HG03095 (cell line): ENCODE measurements around the gene GRAMD4.

ENCODE experiments used
- ATAC-seq: cut with Tn5 transposase; IDR thresholded peaks from one replicate; pipeline ENCODE4 v1.9.1; 2021; ENCODE audit warnings: moderate library complexity; ENCODE audit not compliant: unreplicated experiment

Gene GRAMD4, protein sequence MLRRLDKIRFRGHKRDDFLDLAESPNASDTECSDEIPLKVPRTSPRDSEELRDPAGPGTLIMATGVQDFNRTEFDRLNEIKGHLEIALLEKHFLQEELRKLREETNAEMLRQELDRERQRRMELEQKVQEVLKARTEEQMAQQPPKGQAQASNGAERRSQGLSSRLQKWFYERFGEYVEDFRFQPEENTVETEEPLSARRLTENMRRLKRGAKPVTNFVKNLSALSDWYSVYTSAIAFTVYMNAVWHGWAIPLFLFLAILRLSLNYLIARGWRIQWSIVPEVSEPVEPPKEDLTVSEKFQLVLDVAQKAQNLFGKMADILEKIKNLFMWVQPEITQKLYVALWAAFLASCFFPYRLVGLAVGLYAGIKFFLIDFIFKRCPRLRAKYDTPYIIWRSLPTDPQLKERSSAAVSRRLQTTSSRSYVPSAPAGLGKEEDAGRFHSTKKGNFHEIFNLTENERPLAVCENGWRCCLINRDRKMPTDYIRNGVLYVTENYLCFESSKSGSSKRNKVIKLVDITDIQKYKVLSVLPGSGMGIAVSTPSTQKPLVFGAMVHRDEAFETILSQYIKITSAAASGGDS

DNA sequence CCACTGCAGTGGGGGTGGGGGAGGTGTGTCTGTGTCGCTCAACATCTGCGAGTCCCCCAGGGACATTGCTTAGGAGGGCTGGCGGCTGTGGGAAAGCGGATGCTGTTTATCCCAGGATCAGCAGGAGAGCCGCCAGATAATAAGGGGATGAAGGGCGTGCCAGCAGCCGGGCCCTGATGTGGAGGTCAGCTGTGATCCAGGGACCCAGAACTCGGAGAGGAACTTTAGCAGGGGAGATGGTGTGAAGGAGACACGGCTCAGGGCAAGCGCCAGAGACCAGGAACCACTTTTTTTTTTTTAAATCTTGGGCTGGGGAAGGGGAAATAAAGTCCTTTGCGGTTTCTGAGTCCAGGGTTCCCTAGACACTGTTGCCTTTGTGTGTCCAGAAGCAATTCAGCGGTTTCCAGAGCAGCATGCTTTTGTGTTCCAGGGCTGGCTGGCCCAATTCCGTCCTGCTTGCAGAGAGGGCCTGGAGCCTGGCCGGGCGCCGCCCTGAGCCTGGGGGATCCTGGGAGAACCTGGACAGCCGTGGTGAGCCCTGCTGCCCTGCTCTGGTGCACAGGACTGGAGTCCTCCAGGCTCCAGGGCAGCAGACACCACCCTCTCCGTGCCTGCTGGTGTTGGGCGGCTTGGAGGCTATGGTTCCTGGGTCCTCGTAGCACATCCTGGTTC, at the start of gene GRAMD4:
Gene GRAMD4 (plus strand): TSS at position 557 of the 672 bp plus-strand sequence. CDS start 6,414 bp downstream, outside the sequence.
- ATAC-seq = no peak

DNA sequence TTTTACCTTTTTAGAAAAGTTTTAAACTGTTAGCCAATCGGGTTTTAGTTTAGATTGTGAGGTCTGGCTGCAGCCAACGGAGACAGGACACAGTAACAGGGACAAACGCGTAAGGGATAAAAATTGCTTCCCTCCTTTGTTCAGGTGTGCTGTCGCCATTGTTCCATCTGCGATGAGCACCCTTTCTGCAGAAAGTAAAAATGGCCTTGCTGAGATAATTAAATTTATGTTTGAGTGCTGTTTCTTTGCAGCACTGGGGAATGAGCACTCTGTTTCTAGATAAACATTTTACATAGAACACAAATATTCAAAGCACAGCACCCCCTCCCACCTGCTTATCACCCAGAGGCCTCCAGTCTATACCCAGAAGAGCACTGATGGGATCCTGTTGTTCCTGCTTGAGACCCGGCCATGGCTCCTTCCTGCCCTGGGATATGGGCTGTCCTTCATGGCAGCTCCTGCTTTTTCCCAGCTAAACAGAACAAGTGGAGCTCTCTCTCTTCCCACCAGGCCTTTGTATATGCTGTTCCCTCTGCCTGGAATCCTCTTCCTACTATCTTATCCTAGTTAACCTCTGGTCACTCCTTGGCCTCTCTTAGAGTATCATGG, 48.4 kb upstream of the GRAMD4 start:
- no peak for ATAC-seq

DNA sequence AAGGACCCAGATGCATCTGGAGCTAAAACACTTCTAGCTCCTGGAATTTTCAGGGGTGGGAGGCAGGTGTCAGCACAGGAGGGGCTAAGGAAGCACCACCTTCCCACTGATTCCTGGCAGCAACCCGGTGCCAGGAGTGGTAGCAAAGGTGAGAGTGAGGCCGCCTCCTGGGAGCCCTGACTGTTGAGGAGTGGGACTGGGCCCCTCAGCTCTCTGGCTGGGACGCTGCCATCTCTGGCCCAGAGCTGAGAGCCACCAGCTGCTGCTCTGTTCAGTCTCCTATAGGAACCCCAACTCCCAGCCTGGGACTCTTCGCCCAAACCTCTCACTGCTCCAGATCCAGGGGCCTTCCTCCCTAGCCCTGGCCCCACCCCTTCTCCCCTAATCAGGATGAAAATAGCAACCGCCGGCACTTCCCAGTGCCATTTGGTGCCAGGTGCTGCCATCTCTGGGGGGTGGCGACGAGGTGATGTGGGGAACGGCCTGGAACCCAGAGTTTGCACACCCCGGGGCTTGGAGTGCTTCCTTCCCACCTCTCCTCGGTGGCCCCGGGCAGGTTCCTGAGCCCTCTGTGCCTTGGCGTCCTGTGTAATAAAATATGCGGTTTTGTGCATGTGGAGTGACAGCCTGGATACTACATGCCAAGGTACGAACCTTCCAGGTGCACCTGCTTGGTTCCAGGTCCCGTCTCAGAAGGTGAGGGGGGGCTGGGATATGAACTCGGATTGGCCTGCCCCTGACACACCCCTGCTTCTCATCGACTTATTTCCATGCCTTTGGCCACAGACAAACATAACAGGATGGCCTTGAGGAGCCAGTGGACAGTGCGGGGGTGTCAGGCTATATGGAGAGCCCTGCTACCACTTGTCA, 47.0 kb upstream of the GRAMD4 start:
- ATAC-seq = no peak

DNA sequence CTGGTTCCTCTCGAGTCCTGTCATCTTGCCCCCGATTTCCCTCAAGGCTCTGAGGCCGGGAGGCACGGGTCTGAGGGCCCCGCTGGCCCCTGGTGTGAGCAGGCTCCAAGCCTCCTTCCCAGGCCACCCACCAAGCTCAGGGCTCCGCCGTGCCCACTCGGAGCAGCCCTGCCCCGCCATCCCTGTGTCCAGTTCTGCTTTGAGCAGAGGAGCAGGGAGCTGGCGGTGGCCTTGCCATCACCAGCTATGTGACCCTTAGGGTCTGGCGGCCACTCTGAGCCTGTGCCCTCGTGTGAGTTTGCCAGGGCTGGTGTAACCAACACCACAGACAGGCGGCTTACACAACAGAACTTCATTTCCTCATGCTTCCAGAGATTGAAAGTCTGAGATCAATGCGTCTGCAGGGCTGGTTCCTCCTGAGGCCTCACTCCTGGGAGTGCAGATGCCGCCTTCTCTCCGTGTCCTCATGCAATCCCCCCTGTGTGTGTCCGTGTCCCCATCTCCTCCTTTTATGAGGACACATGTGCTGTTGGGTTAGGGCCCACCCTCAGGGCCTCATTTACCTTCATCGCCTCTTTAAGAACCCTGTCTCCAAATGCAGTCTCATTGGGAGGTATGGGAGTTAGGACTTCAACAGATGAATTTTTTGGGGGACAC, 46.3 kb upstream of the GRAMD4 start:
- no peak for ATAC-seq

DNA sequence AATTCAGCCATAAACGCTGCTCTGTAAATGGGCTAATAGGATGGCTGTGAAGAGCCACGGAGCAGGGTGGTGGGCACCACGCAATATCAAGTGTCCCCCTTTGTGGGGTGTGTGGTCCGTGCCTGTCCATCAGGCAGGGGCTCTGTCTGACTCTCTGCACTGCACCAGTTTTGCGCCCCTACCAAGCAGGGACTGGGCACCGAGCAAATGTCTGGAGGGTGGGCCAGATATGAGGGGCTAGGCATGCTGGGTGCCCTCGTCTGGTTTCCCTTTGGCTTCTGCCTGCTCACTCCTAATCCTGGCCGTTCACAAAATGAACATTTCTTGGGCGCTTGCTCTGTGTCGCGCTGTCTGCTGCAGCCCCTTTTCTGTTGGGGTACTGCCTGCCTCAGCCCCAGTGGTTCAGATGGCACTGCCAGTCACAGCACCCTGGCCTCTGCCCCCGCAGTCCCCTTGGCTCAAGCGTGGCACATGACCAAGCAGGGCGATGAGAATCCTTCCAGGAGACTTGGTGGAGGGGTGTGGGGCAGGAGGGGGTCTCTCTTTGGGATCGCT, 45.7 kb upstream of the GRAMD4 start:
- ATAC-seq = no peak

DNA sequence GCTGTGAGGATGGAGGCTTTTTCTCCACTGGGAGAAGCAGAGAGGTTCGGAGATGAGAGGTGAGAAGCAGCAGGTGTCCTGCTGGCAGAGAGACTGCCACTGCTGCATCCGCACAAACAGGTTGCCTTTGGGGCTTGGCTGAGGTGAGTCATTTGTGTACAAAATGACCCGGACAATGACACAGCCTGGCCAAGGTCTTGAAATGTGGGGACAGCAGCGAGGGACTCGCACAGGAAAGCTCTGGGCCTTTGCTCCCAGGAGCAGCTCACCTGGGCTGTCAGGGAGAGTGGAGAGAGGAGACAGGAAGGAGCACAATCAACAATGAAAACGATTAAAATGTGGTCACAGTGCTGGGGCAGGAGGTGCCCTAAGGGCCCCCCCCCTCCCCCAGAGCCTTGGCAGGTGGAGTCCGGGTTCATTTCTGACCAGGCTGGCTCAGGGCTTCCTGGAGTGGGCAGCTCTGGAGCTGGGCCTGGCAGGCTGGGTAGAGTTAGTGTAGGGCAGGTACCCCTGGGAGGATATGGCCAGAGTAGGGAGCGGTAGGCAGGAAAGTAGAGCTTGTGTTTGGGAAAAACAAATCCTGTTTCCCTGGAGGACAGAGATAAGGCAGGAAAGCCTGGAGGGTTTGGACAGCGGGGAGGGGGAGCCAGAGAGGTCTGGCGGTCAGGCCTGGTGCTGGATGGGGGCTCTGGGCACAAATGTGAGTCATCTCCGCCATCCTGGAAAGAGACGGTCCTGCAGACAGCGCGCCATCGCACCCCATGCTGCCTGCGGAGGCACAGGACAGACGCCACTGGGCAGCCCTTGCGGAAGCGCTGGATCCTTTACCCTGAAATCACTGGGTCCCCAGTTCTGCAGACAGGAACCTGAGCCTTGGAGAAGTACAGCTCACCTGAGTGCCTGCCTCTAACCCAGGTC, 44.9 kb upstream of the GRAMD4 start:
- ATAC-seq = no peak

DNA sequence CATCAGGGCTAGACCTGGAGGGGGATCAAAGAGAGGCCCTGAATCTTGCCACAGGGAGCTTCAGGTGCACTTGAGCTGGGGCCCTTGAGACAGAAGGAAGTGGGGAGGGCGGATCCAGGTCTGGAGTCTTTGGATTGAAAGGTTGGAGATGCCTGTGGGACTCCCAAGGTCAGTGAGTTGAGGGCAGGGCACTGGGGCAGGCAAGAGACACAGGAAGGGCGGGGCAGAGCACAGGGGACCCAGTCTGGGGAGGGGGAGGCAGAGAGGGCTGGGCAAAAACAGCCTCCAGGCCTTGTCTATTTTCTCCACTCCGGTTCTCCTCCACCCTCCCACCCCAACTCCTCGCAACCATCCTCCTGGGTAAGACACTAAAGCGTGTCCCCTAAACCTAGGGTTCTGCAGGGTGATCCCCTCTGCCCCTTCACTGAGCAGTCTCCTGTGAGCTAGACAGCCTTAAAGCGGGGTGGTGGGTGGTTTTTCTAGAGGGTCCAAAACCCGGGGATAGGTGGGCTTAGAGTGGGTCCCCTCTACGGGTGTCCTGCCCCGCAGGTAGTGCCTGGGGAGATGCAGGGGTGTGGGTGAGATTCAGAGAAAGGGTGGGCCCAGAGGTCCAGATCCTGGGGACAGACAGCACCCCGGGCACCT, 44.2 kb upstream of the GRAMD4 start:
- ATAC-seq = no peak

DNA sequence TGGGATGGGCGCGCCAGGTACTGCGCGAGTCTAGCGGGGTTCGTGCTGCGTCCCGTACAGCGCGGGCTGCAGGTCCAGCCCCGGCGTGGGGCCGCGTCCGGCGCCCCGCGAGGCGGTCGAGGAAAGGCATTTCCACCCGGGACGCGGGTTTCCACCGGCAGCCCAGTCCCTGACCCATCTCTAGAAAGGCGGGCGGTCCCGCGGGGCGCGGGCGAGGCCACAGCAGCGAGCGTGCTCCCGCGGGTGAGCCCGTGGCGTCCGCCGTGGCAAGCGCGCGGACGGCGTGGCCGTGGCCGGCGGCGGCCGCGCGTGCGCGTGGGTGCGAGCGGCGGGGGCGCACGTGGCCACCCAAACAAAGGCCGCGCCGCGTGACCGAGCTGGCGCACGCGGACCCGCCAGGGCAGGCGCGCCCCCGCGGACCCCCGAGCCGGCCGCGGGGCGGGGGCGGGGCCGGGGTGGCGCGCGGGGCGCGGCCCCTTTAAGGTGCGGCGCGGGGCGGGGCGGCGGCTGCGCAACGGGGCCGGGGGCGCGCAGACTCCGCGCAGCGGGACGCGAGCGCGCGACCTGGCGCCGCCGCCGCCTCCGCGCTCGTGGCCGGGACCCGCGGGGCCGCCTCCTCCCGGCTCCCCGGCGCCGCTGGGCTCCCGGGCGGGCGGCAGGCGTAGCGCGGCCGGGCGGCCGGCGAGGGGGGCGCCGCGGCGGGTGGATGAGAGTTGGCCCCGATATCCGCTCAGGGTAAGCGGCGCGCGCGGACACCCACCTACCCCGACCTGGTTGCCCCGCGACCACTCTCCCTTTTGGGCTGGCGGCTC, 43.4 kb upstream of the GRAMD4 start:
- no peak for ATAC-seq

DNA sequence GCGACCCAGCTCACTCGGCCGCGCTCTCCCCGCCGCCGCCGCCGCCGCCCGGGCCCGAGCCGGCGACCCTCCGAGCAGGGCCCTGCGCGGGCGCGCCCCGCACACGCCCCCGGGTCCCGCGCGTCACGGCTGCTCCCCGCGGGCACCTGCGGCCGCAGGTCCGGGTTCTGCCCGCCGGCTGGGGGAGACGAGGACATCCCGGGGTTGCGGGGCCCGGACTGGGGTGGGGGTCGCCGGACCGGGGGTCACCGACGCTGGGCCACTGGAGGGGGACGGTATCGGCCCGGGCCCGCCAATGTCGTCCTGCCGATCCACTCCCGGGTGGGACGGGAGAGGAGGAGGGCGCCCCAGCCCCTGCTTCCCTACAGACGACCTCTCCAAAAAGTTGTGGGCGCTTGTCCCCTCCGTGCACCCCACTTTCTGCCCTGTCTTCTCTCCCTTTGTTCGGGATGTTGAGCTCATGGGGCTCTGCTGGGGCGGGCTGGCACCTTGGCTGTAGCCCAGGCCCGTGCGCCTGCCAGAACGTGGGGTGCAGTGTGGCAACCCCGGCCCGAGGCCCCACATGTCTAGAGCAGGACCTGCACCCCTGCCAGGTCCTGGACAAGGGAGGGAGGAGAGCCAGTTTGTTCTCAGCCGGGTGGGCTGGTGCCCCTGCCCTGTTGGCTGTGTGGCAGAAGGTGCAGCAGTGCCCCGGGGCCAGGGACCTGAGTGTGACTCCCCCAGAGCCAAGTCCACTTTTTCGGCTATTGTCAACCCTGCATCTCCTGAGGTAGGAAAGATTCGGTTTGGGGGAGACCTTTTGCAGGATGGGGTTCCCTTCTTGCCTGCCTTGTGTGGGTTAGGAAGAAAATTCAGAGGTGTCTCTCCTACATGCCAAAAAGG, 42.6 kb upstream of the GRAMD4 start:
- ATAC-seq = no peak

DNA sequence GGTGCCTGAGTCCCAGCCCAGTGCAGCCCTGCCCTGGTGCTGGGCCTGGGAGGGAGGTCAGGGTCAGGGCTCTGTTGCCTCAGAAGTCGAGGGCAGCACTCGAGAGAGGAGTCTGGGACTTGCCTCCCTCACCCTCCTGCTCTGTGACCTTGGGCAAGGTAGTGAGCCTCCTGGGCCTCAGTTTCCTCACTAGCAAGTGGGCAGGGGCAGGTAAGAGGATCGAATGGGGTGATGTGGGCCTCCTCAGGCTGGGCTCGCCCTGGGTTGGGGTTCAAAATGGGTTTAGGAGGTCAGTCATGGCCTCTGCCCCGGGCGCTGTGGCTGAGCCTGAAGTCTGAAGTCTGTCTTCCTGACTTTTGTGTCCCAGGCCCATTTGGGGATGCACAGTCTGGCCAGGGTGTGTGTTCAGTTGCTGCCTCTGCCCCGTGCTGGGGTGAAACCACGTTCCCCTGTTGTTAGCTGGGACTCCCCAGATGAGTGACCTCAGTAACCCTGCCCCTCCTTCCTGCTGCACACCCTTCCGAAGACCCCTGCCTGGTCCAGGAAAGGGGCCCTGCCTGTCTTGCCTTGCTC, 41.8 kb upstream of the GRAMD4 start:
- ATAC-seq = no peak

DNA sequence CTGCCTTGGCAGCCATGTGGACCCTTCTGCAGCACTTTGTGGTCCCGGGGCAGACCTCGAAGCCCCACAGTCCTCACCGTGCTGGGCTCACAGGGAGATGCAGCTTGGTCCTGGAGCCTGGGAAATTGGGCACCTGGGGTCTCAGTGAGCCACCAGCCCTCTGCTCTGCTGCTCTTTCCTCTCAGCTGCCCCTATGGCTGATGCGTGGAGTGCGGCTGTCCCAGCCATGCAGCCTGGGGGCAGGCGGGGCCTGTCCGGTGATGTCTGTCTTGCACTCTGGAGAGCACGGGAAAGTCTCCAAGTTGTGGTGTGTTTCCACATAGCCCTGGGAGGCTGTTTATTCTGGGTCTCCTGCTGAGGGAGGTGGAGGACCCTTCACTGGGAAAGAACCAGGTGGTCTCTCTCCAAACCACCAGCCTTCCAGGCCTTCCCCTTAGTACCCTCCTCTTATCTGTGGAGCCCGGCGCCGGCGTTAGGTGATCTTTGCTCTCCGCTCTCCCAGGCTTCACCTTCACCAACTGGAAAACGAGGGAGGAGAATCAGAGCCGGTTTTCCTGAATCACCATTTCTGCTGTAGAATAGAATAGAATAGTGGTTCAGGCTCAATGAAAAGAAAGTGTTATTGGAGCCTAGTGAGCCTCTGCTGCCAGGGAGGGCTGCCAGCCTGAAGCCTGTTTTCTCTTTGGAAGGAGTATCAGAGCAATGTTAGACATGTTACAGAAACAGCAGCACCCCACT, 41.2 kb upstream of the GRAMD4 start:
- ATAC-seq = no peak

DNA sequence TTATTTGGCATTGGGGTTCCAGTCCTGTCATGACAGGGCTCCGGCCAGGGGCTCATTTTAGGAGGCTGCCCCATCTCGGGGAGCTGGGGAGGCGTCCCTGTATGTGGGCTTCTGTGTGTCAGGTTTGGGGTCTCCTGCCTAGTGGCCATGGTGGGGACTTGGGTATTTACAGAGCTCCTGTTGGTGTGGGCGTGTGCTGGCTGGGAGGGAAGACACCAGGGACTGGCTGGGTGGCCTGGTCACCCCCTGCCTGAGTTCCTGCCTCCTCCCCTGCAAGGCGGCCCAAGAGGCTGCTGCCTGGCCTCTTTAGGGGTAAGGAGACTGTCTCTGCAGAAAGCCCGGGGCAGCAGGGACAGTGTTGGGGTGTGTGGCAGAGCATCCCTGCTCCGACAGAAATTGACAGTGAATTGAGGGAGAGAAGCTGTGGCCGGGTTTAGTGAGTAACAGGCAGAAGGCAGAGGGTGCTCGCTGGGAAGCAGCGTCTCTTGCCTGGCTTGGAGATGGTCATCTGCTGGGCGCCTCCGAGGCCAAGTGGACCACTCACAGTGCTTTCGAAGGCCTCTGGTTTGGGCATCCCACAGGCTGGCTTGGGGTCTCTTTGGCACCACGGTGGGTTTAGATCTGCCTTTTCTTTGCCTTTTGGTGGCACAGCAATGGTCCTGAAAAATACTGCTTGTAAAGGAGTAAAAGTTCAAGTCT, 40.3 kb upstream of the GRAMD4 start:
- ATAC-seq = no peak

DNA sequence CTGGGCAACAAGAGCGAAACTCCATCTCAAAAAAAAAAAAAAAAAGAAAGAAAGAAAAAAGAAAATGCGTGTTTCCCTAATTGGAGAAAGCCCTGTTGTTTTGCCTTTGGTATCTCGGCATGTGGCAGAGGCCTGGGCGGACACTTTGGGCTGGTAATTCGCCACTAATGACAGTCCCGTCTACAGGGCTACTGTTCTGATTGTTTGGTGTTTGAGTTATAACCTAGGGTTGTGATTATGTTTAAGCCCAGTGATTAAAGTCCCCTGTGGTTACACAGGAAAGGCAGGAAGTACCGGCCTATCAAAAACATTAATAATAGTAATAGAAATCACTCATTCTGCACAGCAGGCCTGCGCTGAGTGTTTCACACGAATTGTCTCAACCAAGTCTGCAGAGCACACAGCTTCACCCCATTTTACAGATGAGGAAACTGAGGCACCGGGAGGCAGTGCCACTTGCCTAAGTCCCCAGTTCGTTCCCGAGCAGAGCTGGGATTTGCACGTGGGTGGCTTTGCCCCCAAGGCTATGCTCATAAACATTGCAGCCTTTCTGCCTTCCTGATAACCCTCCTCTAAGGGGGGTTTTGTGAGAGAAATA, 39.1 kb upstream of the GRAMD4 start:
- no peak for ATAC-seq

DNA sequence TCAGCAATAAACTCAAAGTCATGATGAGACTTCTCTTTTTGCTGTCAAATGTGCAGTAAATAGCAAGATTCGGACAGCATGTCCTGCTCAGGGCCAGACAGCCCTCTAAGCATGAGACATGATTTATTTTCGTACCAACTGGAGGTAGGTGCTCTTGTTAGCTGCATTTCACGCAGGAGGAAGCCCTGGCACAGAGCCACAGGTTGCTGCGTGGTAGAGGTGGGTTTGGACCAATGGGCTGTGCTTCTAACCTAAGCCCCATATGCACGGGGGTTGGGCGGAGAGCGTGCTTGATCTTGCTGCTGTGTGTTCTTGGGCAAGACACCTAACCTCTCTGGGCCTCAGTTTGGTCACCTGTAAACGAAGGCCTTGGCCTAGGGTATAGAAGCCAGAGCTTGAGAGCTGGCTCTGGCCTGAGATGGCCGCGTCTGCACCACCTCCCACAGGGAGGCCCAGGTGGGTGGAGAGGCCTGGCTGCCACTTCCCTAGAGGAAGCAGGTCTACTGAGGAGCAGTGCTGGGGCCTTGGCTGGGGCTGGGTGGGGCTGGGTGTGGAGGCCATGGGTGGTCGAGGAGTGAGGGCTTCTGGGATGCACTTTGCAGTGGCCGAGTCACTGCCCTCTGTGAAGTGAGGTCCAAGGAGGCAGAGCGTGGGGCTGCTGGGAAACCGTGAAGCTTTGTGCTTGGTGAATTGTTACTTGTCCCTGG, 38.5 kb upstream of the GRAMD4 start:
- no peak for ATAC-seq
